H1 (cell line): ENCODE measurements around the gene KIF5C. TPM values are rescaled to one million over a fixed set of nuclear protein-coding genes. Genes with fewer than 3 reads are reported as not detected.

Source experiments
- CHD1 ChIP-seq: IDR thresholded peaks from 2 replicates; pipeline ENCODE4 v1.6.1; 2012; ENCODE audit warnings: low read depth, low read length, improper control_type of control experiment
- GABPA ChIP-seq: IDR thresholded peaks from 2 replicates; pipeline ENCODE4 v1.6.1; 2011; ENCODE audit warnings: mild to moderate bottlenecking, low read length, moderate library complexity, borderline replicate concordance; ENCODE audit not compliant: insufficient read depth
- POLR2AphosphoS5 ChIP-seq: IDR thresholded peaks from 2 replicates; pipeline ENCODE4 v1.6.1; 2011; ENCODE audit warnings: low read depth, low read length
- TEAD4 ChIP-seq: IDR thresholded peaks from 2 replicates; pipeline ENCODE4 v1.6.1; 2012; ENCODE audit warnings: low read depth, low read length, inconsistent platforms, mixed read lengths
- polyA plus RNA-seq, 7 experiments: library from polyadenylated mRNA; depleted of rRNA in 3 of 7; stranded (reverse) in 5 of 7; unstranded in 2 of 7; fragments of >200 nt in 5 of 7; fragments of 200-250 nt in 2 of 7; gene quantifications; 1 replicate in 5 of 7; 2 replicates in 1 of 7; 4 replicates in 1 of 7; pipeline versions ENCODE4 v1.2.1 to v1.2.3, GENCODE V29; 2011 to 2013; ENCODE audit warnings: missing spikeins in 2 of 7, mixed read lengths in 2 of 7
- total RNA-seq: library from RNA; stranded (reverse); fragmentation: NEBNext Ultra II Directional; extraction: Animal tissue kit (Norgen Biotek cat#: 25700); gene quantifications from 2 replicates; pipeline ENCODE4 v1.2.1, GENCODE V29; 2021
- TF ChIP-seq, protein P1 (sequence below): IDR thresholded peaks from 2 replicates; pipeline ENCODE4 v1.6.1; 2012; ENCODE audit warnings: inconsistent platforms
- TF ChIP-seq, protein P2 (sequence below): IDR thresholded peaks from 2 replicates; pipeline ENCODE4 v1.6.1; 2011; ENCODE audit warnings: low read length, improper control_type of control experiment
- TF ChIP-seq, protein P3 (sequence below): IDR thresholded peaks from 2 replicates; pipeline ENCODE4 v1.6.1; 2011; ENCODE audit warnings: low read depth, mild to moderate bottlenecking, low read length; ENCODE audit not compliant: insufficient read depth

Gene KIF5C
- total and polyA plus RNA-seq, 2 of the 8 experiments (the other 6 are each of a cell fraction or from before 2014, with no cell fraction given): 16.3 to 66.4 TPM

DNA sequence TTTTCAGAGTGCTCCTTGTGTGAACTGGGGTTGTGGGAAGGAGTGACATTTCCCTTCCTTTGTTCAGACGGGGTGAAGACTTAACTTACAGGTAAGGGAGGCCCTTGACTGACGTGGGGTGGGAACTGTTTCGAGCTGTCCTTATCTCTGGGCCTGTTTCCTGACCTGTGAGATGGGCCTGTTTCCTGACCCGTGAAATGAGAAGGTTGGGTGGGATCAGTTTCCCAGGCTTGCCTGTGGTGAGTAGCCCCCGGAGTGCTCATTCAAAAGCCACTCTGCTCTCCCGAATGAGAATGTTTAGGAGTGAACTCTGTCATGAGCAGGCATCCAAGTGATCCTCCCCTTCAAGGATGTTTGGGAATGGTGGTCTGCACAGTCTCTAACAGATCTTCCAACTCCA, 159.4 kb downstream of the KIF5C start (continued):
- TF ChIP-seq, protein P1, sequence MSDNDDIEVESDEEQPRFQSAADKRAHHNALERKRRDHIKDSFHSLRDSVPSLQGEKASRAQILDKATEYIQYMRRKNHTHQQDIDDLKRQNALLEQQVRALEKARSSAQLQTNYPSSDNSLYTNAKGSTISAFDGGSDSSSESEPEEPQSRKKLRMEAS: no peak
- no peak for TF ChIP-seq TEAD4
- no peak for TF ChIP-seq GABPA
- no peak for TF ChIP-seq CHD1
- TF ChIP-seq POLR2AphosphoS5: no peak
- TF ChIP-seq, protein P2, sequence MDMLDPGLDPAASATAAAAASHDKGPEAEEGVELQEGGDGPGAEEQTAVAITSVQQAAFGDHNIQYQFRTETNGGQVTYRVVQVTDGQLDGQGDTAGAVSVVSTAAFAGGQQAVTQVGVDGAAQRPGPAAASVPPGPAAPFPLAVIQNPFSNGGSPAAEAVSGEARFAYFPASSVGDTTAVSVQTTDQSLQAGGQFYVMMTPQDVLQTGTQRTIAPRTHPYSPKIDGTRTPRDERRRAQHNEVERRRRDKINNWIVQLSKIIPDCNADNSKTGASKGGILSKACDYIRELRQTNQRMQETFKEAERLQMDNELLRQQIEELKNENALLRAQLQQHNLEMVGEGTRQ: no peak
- TF ChIP-seq, protein P3, sequence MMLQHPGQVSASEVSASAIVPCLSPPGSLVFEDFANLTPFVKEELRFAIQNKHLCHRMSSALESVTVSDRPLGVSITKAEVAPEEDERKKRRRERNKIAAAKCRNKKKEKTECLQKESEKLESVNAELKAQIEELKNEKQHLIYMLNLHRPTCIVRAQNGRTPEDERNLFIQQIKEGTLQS: no peak
